ENCODE data around the gene DIP2A.

DIP2A gene

GRCh38 chr21:46483300-46484295 lies 24.9 kb downstream of the DIP2A start:
- Mint-ChIP-seq H3K9me3 (no peaks in the 10 kb centered on the region), H3K4me1 (ENCODE audit: low read depth in 2 of 2) (peaks cover 38 to 46% of the 10 kb centered on the region in 2 donors), H3K4me3 (peak overlapping the region; percentile 4 to 50), H3K27ac (peak overlapping the region; percentile 70 to 92), H3K36me3 (ENCODE audit: insufficient read depth) (peaks cover 34% of the 10 kb centered on the region), H3K27me3 (no peaks in the 10 kb centered on the region)
- DNase-seq (peak; percentile 15 to 33 (median 18)), ATAC-seq (replicated peaks) (peak; percentile 96)

- Mint-ChIP-seq H3K36me3 (ENCODE audit: insufficient read depth) (peaks cover 35% of the 10 kb centered on the region), H3K4me1 (ENCODE audit: low read depth in 2 of 2) (peaks cover 27 to 33% of the 10 kb centered on the region in 2 donors)
These were observed 27.9 kb downstream of the DIP2A start for GRCh38 chr21:46486481-46487126.

GRCh38 chr21:46489162-46489663 lies 30.5 kb downstream of the DIP2A start:
- no peaks in the 10 kb centered on the region for H3K9me3 Mint-ChIP-seq
- H3K4me1 Mint-ChIP-seq (ENCODE audit: low read depth in 2 of 2) = peaks cover 16 to 22% of the 10 kb centered on the region in 2 donors
- H3K27ac Mint-ChIP-seq = peak overlapping the region; percentile 6 to 71
- ATAC-seq (replicated peaks) = no peak
- DNase-seq = no peak
- no peaks in the 10 kb centered on the region for H3K27me3 Mint-ChIP-seq
- no peak overlapping the region for H3K4me3 Mint-ChIP-seq
- peaks cover 45% of the 10 kb centered on the region for H3K36me3 Mint-ChIP-seq (ENCODE audit: insufficient read depth)

More at GRCh38 chr21:46486481-46487126, 27.9 kb downstream of the DIP2A start:
- Mint-ChIP-seq H3K27me3 (no peaks in the 10 kb centered on the region), H3K4me3 (no peak overlapping the region), H3K9me3 (no peaks in the 10 kb centered on the region), H3K27ac (peak overlapping the region in 1 of 2 donors; percentile 71)
- ATAC-seq (replicated peaks) = no peak
- no peak for DNase-seq

- peak overlapping the region in 1 of 2 donors; percentile 6 for H3K27ac Mint-ChIP-seq
- no peaks in the 10 kb centered on the region for H3K9me3 Mint-ChIP-seq
- H3K4me3 Mint-ChIP-seq = no peak overlapping the region
- no peaks in the 10 kb centered on the region for H3K27me3 Mint-ChIP-seq
- ATAC-seq (replicated peaks) (no peak), DNase-seq (no peak)
- peaks cover 16 to 26% of the 10 kb centered on the region in 2 donors for H3K4me1 Mint-ChIP-seq (ENCODE audit: low read depth in 2 of 2)
- peaks cover 46% of the 10 kb centered on the region for H3K36me3 Mint-ChIP-seq (ENCODE audit: insufficient read depth)
These were observed 31.1 kb downstream of the DIP2A start for GRCh38 chr21:46489800-46490199.

- H3K36me3 Mint-ChIP-seq (ENCODE audit: insufficient read depth) = peaks cover 39% of the 10 kb centered on the region
- no peak for ATAC-seq (replicated peaks)
- H3K27ac Mint-ChIP-seq = peak overlapping the region in 1 of 2 donors; percentile 52
- DNase-seq = no peak
- H3K27me3 Mint-ChIP-seq = no peaks in the 10 kb centered on the region
- H3K4me1 Mint-ChIP-seq (ENCODE audit: low read depth in 2 of 2) = peaks cover 20 to 28% of the 10 kb centered on the region in 2 donors
- no peaks in the 10 kb centered on the region for H3K9me3 Mint-ChIP-seq
- H3K4me3 Mint-ChIP-seq = no peak overlapping the region
These were observed 32.9 kb downstream of the DIP2A start for GRCh38 chr21:46491553-46491952.

- Mint-ChIP-seq H3K9me3 (no peaks in the 10 kb centered on the region), H3K36me3 (ENCODE audit: insufficient read depth) (peaks cover 40% of the 10 kb centered on the region), H3K27me3 (no peaks in the 10 kb centered on the region), H3K27ac (peak overlapping the region; percentile 52 to 59), H3K4me1 (ENCODE audit: low read depth in 2 of 2) (peaks cover 15 to 23% of the 10 kb centered on the region in 2 donors), H3K4me3 (no peak overlapping the region)
- DNase-seq (no peak), ATAC-seq (replicated peaks) (no peak)
These were observed 34.2 kb downstream of the DIP2A start for GRCh38 chr21:46492851-46493250.

- Mint-ChIP-seq H3K27me3 (no peaks in the 10 kb centered on the region), H3K27ac (no peak overlapping the region), H3K4me3 (no peak overlapping the region), H3K4me1 (ENCODE audit: low read depth in 2 of 2) (peaks cover 14 to 20% of the 10 kb centered on the region in 2 donors), H3K9me3 (no peaks in the 10 kb centered on the region), H3K36me3 (ENCODE audit: insufficient read depth) (peaks cover 45% of the 10 kb centered on the region)
- DNase-seq = no peak
- ATAC-seq (replicated peaks) = no peak
These were observed 35.1 kb downstream of the DIP2A start for GRCh38 chr21:46493828-46494227.

- no peaks in the 10 kb centered on the region for H3K27me3 Mint-ChIP-seq
- DNase-seq = no peak
- peak overlapping the region in 1 of 2 donors; percentile 61 for H3K27ac Mint-ChIP-seq
- H3K4me3 Mint-ChIP-seq = no peak overlapping the region
- no peak for ATAC-seq (replicated peaks)
- H3K9me3 Mint-ChIP-seq = no peaks in the 10 kb centered on the region
- peaks cover 48% of the 10 kb centered on the region for H3K36me3 Mint-ChIP-seq (ENCODE audit: insufficient read depth)
- H3K4me1 Mint-ChIP-seq (ENCODE audit: low read depth in 2 of 2) = peaks cover 25% of the 10 kb centered on the region in 2 donors
These were observed 39.8 kb downstream of the DIP2A start for GRCh38 chr21:46498335-46499050.

- Mint-ChIP-seq H3K27me3 (no peaks in the 10 kb centered on the region), H3K9me3 (no peaks in the 10 kb centered on the region), H3K4me3 (peak overlapping the region; percentile 17 to 40), H3K4me1 (ENCODE audit: low read depth in 2 of 2) (peaks cover 15 to 30% of the 10 kb centered on the region in 2 donors), H3K36me3 (ENCODE audit: insufficient read depth) (peaks cover 46% of the 10 kb centered on the region), H3K27ac (peak overlapping the region; percentile 61 to 76)
- DNase-seq (no peak), ATAC-seq (replicated peaks) (peak; percentile 76)
These were observed 41.7 kb downstream of the DIP2A start for GRCh38 chr21:46500224-46500861.

GRCh38 chr21:46503922-46504550 lies 45.3 kb downstream of the DIP2A start:
- Mint-ChIP-seq H3K4me3 (peak overlapping the region; percentile 41 to 59), H3K27ac (peak overlapping the region; percentile 66), H3K9me3 (no peaks in the 10 kb centered on the region), H3K36me3 (ENCODE audit: insufficient read depth) (peaks cover 42% of the 10 kb centered on the region), H3K27me3 (no peaks in the 10 kb centered on the region), H3K4me1 (ENCODE audit: low read depth in 2 of 2) (peaks cover 12 to 25% of the 10 kb centered on the region in 2 donors)
- ATAC-seq (replicated peaks) (peak; percentile 39), DNase-seq (no peak)

GRCh38 chr21:46504666-46505065 lies 46.0 kb downstream of the DIP2A start:
- Mint-ChIP-seq H3K27me3 (no peaks in the 10 kb centered on the region), H3K4me3 (peak overlapping the region in 1 of 2 donors; percentile 59), H3K4me1 (ENCODE audit: low read depth in 2 of 2) (peaks cover 12 to 19% of the 10 kb centered on the region in 2 donors), H3K36me3 (ENCODE audit: insufficient read depth) (peaks cover 41% of the 10 kb centered on the region), H3K27ac (peak overlapping the region in 1 of 2 donors; percentile 66), H3K9me3 (no peaks in the 10 kb centered on the region)
- no peak for ATAC-seq (replicated peaks)
- no peak for DNase-seq

GRCh38 chr21:46507562-46507961 lies 48.9 kb downstream of the DIP2A start:
- Mint-ChIP-seq H3K9me3 (no peaks in the 10 kb centered on the region), H3K4me1 (ENCODE audit: low read depth in 2 of 2) (peaks cover 5 to 8% of the 10 kb centered on the region in 2 donors), H3K4me3 (no peak overlapping the region), H3K27ac (no peak overlapping the region), H3K27me3 (no peaks in the 10 kb centered on the region), H3K36me3 (ENCODE audit: insufficient read depth) (peaks cover 56% of the 10 kb centered on the region)
- ATAC-seq (replicated peaks) (no peak), DNase-seq (no peak)

All from effector memory CD8-positive, alpha-beta T cell (primary cell).